ENCODE data around the gene C9orf85.

DNA sequence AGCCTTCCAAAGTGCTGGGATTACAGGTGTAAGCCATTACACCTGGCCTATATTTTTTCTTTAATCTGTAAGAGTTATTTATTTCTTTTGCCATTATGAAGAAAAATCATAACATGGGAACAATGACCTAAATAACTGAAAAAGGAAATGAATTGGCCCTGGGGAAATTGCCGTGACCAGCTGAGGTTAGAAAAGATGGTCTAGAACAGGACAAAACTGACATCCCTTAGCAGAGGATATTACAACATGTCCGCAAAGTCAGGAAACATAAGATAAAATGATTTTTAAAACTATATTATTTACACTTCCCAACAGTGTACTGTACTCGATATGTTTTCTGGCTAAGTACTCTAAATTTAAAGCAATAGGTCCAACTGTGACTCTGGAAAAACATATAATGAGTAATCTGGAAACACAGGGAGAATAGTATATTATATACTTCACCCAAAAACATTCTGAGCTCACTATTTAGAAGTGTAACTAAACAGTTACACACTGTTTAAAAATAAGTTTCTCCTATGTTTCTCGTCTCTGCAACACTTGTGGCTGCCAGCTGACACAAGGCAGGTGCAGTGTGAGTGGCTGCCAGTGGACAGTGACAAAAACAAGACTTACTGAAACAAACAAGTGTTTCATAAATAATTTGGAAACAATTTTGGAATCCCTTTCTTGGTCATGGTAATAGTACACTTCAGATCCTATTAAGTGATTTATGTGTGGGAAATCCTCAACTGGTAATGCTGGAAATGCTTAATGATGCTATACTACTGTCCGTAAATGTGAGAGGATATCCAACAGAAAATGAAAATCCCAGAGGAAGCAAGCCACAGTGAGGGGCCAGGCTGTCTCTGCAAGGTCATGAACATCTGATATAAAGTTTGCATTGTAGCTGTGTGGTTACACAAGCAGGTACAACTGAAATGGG, 69.1 kb downstream of the C9orf85 start:
- TF ChIP-seq EZH2 (IDR thresholded peaks at IDR 0.05; ENCODE audit: borderline replicate concordance, insufficient read depth, low read length, poor library complexity, severe bottlenecking): no peak
- TF ChIP-seq CTCF (IDR thresholded peaks at IDR 0.05; ENCODE audit: poor library complexity, severe bottlenecking): no peak
- TF ChIP-seq TAF1 (IDR thresholded peaks at IDR 0.05; ENCODE audit: low read depth): no peak
- TF ChIP-seq POLR2AphosphoS5 (IDR thresholded peaks at IDR 0.05): no peak
- no peak for TF ChIP-seq RAD21 (conservative IDR thresholded peaks at IDR 0.05)
- TF ChIP-seq SMC3 (conservative IDR thresholded peaks at IDR 0.05; ENCODE audit: poor library complexity): no peak
- no peak for TF ChIP-seq EP300 (conservative IDR thresholded peaks at IDR 0.05; ENCODE audit: poor library complexity, severe bottlenecking)

All from neural cell (in vitro differentiated cells).